Fibroblast of lung (primary cell): ENCODE data around the gene ZXDC. TPM values are rescaled to one million over a fixed set of nuclear protein-coding genes. Genes with fewer than 3 reads are reported as not detected.

ENCODE experiments used
- DNase-seq, 2 donors: peaks; one replicate each; pipeline versions ENCODE4 v3.0.0 to v3.0.0-alpha.2; 2010; ENCODE audit warnings: low read depth in 2 of 2
- H2AFZ ChIP-seq: 2 replicates; pipeline ENCODE4 v1.5.1; 2012; ENCODE audit warnings: low read length, control low read depth, inconsistent platforms
- H3K27ac ChIP-seq: 2 replicates; pipeline ENCODE4 v1.5.1; 2011; ENCODE audit warnings: low read length, control low read depth; ENCODE audit not compliant: insufficient read depth
- H3K27me3 ChIP-seq: 2 replicates; pipeline ENCODE4 v1.5.1; 2011; ENCODE audit warnings: mild to moderate bottlenecking, low read length; ENCODE audit not compliant: control insufficient read depth, insufficient read depth
- H3K36me3 ChIP-seq: 2 replicates; pipeline ENCODE4 v1.5.1; 2011; ENCODE audit warnings: low read length; ENCODE audit not compliant: control insufficient read depth, insufficient read depth
- H3K4me1 ChIP-seq: 2 replicates; pipeline ENCODE4 v1.5.1; 2011; ENCODE audit warnings: low read length; ENCODE audit not compliant: control insufficient read depth, insufficient read depth; ENCODE audit errors: extremely low read depth
- H3K4me2 ChIP-seq: 2 replicates; pipeline ENCODE4 v1.5.1; 2011; ENCODE audit warnings: low read length, control low read depth; ENCODE audit not compliant: insufficient read depth; ENCODE audit errors: extremely low read depth
- H3K4me3 ChIP-seq, 4 experiments: fragments of 200-600 bp in 1 of 4; sonication (generic) in 1 of 4; replicated peaks in 1 of 4; 2 replicates each; pipeline ENCODE4 v1.5.1; 2011 to 2016; ENCODE audit warnings: low read length in 4 of 4, low read depth in 3 of 4, mild to moderate bottlenecking in 3 of 4, control low read depth in 2 of 4, inconsistent platforms in 1 of 4, mixed read lengths in 1 of 4; ENCODE audit not compliant: insufficient read depth in 1 of 4; ENCODE audit errors: control extremely low read depth in 1 of 4
- H3K79me2 ChIP-seq: 2 replicates; pipeline ENCODE4 v1.5.1; 2012; ENCODE audit warnings: mild to moderate bottlenecking, low read length, inconsistent platforms; ENCODE audit not compliant: control insufficient read depth, insufficient read depth
- H3K9ac ChIP-seq: 2 replicates; pipeline ENCODE4 v1.5.1; 2011; ENCODE audit warnings: mild to moderate bottlenecking, low read length, control low read depth; ENCODE audit not compliant: insufficient read depth
- H3K9me3 ChIP-seq: 2 replicates; pipeline ENCODE4 v1.5.1; 2012; ENCODE audit warnings: low read depth, low read length; ENCODE audit not compliant: control insufficient read depth, insufficient read depth
- H4K20me1 ChIP-seq: 2 replicates; pipeline ENCODE4 v1.5.1; 2011; ENCODE audit warnings: low read length; ENCODE audit not compliant: control insufficient read depth, insufficient read depth; ENCODE audit errors: extremely low read depth
- CTCF ChIP-seq, 2 donors: IDR thresholded peaks in 1 of 2; conservative IDR thresholded peaks in 1 of 2; 1 replicate in 1 of 2; 2 replicates in 1 of 2; pipeline ENCODE4 v1.5.1; 2011 to 2012; ENCODE audit warnings: low read length in 2 of 2, control low read depth in 1 of 2, inconsistent platforms in 1 of 2, low read depth in 1 of 2, mild to moderate bottlenecking in 1 of 2
- EZH2 ChIP-seq: IDR thresholded peaks from 2 replicates; pipeline ENCODE4 v1.5.1; 2012; ENCODE audit warnings: low read length, control low read depth, mild to moderate bottlenecking; ENCODE audit errors: missing control alignments
- polyA plus RNA-seq, 2 donors: library from polyadenylated mRNA; depleted of rRNA in 1 of 2; stranded (reverse) in 1 of 2; unstranded in 1 of 2; fragments of >200 nt; gene quantifications; 2 replicates each; pipeline ENCODE4 v1.2.1, GENCODE V29; 2011 to 2012; ENCODE audit warnings: missing spikeins in 1 of 2
- total RNA-seq: library from RNA; depleted of rRNA; stranded (reverse); fragments of >200 nt; gene quantifications from 2 replicates; pipeline ENCODE4 v1.2.1, GENCODE V29; 2014

Gene ZXDC
- total and polyA plus RNA-seq, 2 donors (not counting 1 experiment from before 2014, with no cell fraction given), result 5.9 to 17.8 TPM

DNA sequence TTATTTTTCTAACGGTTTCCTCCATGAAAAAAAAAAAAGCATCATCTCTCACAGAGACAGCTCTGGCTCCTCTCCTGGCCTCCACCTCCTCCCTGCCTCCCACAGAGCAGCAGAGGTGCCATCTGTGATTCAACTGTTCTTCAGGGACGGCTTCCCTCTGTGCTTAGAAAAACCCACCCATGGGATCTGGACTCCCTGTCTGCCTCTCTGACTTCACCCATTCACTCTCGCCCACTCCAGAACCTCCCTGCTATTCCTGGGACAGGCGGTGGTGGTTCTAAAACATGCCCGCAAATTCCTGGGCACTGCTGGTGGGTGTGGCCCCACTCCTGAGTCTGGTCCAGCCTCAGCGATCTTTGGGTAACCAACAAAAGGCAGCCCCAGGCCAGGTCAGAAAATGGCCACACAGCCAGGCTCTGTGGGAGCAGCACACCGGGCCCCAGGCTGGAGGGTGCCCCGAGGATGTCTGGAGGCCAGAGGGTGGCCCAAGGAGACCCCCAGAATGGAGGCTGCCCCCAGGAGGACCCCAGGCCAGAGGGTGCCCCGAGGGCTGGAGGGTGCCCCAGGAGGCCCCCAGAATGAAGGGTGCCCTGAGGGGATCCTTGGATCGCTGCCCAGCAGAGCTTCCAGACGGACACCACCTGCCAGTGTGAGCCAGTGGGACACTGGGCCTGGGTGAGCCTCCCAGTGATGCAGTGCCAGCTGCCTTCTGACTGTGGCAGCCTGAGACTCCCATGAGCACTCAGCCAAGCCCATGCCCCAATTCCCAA lies 45.6 kb upstream of the ZXDC start:
- TF ChIP-seq EZH2 (no peak), CTCF (conservative IDR thresholded peaks at IDR 0.05 in 1 of 2, IDR thresholded peaks at IDR 0.05 in 1 of 2; ENCODE audit: low read depth in 1 of 2, low read length in 2 of 2) (no peak)
- H2AFZ ChIP-seq, result no peak overlapping the region
- H3K36me3 ChIP-seq, result no peaks in the 10 kb centered on the region
- no peaks in the 10 kb centered on the region for H4K20me1 ChIP-seq
- no peak overlapping the region for H3K27ac ChIP-seq
- peaks cover 20% of the 10 kb centered on the region for H3K27me3 ChIP-seq
- no peaks in the 10 kb centered on the region for H3K79me2 ChIP-seq
- no peak overlapping the region for H3K4me2 ChIP-seq
- H3K4me3 ChIP-seq, result no peak overlapping the region
- H3K9ac ChIP-seq, result no peak overlapping the region
- H3K9me3 ChIP-seq, result no peaks in the 10 kb centered on the region
- no peak for DNase-seq
- H3K4me1 ChIP-seq, result no peaks in the 10 kb centered on the region

GRCh38 chr3:126519506-126520455 lies 44.1 kb upstream of the ZXDC start:
- Histone ChIP-seq H3K4me2 (no peak overlapping the region), H4K20me1 (no peaks in the 10 kb centered on the region), H3K36me3 (no peaks in the 10 kb centered on the region), H3K4me3 (no peak overlapping the region), H3K4me1 (no peaks in the 10 kb centered on the region), H3K9me3 (no peaks in the 10 kb centered on the region), H3K27ac (no peak overlapping the region), H3K27me3 (peaks cover 20% of the 10 kb centered on the region), H2AFZ (no peak overlapping the region), H3K79me2 (no peaks in the 10 kb centered on the region), H3K9ac (no peak overlapping the region)
- TF ChIP-seq CTCF (conservative IDR thresholded peaks at IDR 0.05 in 1 of 2, IDR thresholded peaks at IDR 0.05 in 1 of 2; ENCODE audit: low read depth in 1 of 2, low read length in 2 of 2) (no peak), EZH2 (no peak)
- DNase-seq, result no peak

GRCh38 chr3:126518779-126519177 lies 43.1 kb upstream of the ZXDC start:
- Histone ChIP-seq H3K9ac (no peak overlapping the region), H2AFZ (no peak overlapping the region)

More at GRCh38 chr3:126518779-126519177, 43.1 kb upstream of the ZXDC start:
- Histone ChIP-seq H3K4me3 (no peak overlapping the region), H3K36me3 (no peaks in the 10 kb centered on the region), H3K27me3 (peaks cover 20% of the 10 kb centered on the region), H3K4me1 (no peaks in the 10 kb centered on the region), H3K27ac (no peak overlapping the region), H3K9me3 (no peaks in the 10 kb centered on the region), H3K79me2 (no peaks in the 10 kb centered on the region), H3K4me2 (no peak overlapping the region), H4K20me1 (no peaks in the 10 kb centered on the region)
- TF ChIP-seq EZH2, result no peak
- DNase-seq, result no peak
